ENCODE measurements around the gene ZDHHC11B.
"Not testable (repeated sequence)": the region's sequence is repeated elsewhere in the genome, so short reads cannot be mapped to it uniquely, and the experiment has no call there.

Gene ZDHHC11B

GRCh38 chr5:751496-751895 is 33.0 kb downstream of the ZDHHC11B start:
- no peak for TF ChIP-seq CTCF (IDR thresholded peaks at IDR 0.05; ENCODE audit: low read depth, low read length, missing control alignments)
- no peak for DNase-seq (ENCODE audit: extremely low read depth, low read depth)

GRCh38 chr5:750226-750625 is 34.3 kb downstream of the ZDHHC11B start:
- not testable (repeated sequence) for DNase-seq (ENCODE audit: extremely low read depth, low read depth); H3K4me3 ChIP-seq (replicated peaks; ENCODE audit: low read depth, low read length)

More at GRCh38 chr5:751496-751895, 33.0 kb downstream of the ZDHHC11B start:
- H3K4me3 ChIP-seq (replicated peaks; ENCODE audit: low read depth, low read length) = no peak overlapping the region

- no peak overlapping the region for H3K4me3 ChIP-seq (replicated peaks; ENCODE audit: low read depth, low read length)
- TF ChIP-seq CTCF (IDR thresholded peaks at IDR 0.05; ENCODE audit: low read depth, low read length, missing control alignments) = no peak
- DNase-seq (ENCODE audit: extremely low read depth, low read depth) = no peak
These were observed 35.3 kb downstream of the ZDHHC11B start for GRCh38 chr5:749101-749670.

GRCh38 chr5:748011-748980 is 36.2 kb downstream of the ZDHHC11B start:
- H3K4me3 ChIP-seq (replicated peaks; ENCODE audit: low read depth, low read length); DNase-seq (ENCODE audit: extremely low read depth, low read depth): not testable (repeated sequence)

GRCh38 chr5:747303-747844 is 37.2 kb downstream of the ZDHHC11B start:
- not testable (repeated sequence) for DNase-seq (ENCODE audit: extremely low read depth, low read depth); H3K4me3 ChIP-seq (replicated peaks; ENCODE audit: low read depth, low read length)

- no peak for DNase-seq (ENCODE audit: extremely low read depth, low read depth)
- no peak overlapping the region for H3K4me3 ChIP-seq (replicated peaks; ENCODE audit: low read depth, low read length)
- no peak for TF ChIP-seq CTCF (IDR thresholded peaks at IDR 0.05; ENCODE audit: low read depth, low read length, missing control alignments)
These were observed 38.2 kb downstream of the ZDHHC11B start for GRCh38 chr5:746258-746761.

GRCh38 chr5:745272-746142 is 39.0 kb downstream of the ZDHHC11B start:
- not testable (repeated sequence) for DNase-seq (ENCODE audit: extremely low read depth, low read depth); H3K4me3 ChIP-seq (replicated peaks; ENCODE audit: low read depth, low read length)

GRCh38 chr5:743696-744404 is 40.7 kb downstream of the ZDHHC11B start:
- DNase-seq (ENCODE audit: extremely low read depth, low read depth); H3K4me3 ChIP-seq (replicated peaks; ENCODE audit: low read depth, low read length): not testable (repeated sequence)

GRCh38 chr5:742276-742675 is 42.3 kb downstream of the ZDHHC11B start:
- DNase-seq (ENCODE audit: extremely low read depth, low read depth); H3K4me3 ChIP-seq (replicated peaks; ENCODE audit: low read depth, low read length): not testable (repeated sequence)

GRCh38 chr5:734145-734544 is 50.4 kb downstream of the ZDHHC11B start:
- H3K4me3 ChIP-seq (replicated peaks; ENCODE audit: low read depth, low read length); DNase-seq (ENCODE audit: extremely low read depth, low read depth): not testable (repeated sequence)

GRCh38 chr5:732754-733454 is 51.6 kb downstream of the ZDHHC11B start:
- DNase-seq (ENCODE audit: extremely low read depth, low read depth) = not testable (repeated sequence)

GRCh38 chr5:729225-729624 is 55.3 kb downstream of the ZDHHC11B start:
- H3K4me3 ChIP-seq (replicated peaks; ENCODE audit: low read depth, low read length); DNase-seq (ENCODE audit: extremely low read depth, low read depth): not testable (repeated sequence)

More at GRCh38 chr5:732754-733454, 51.6 kb downstream of the ZDHHC11B start:
- not testable (repeated sequence) for H3K4me3 ChIP-seq (replicated peaks; ENCODE audit: low read depth, low read length)
